Activated naive CD8-positive, alpha-beta T cell treated with anti-CD3 and anti-CD28 coated beads, Interleukin-2, amount 50 U/mL, for 16 hours (primary cell): Measurements from ENCODE around the gene C9.
"Not testable (repeated sequence)": the region's sequence is repeated elsewhere in the genome, so short reads cannot be mapped to it uniquely, and the experiment has no call there.

Experiments used
- DNase-seq: peaks from one replicate; pipeline ENCODE4 v3.0.0-alpha.2; 2020; ENCODE audit warnings: low read depth, low spot score

C9 gene

DNA sequence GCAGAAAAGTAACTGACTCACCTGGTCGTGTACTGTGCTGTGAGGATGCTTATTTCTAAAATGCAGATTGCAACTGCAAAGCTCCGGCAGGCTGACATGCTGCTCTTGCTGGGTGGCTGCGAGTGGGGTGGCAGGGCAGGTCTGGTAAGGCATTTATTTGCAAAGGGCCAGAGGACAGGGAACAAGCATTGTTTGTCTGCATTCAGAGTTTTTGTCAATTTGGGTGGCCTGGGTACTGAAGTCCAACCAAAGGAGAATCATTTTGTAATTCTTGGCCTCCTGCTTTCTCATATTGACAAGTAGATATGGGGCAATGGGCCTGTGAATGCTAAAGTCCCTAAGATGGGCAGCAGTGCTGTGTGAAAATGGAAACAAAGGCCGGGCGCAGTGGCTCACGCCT lies at the start of gene C9:
C9 (minus strand) TSS at position 129 of the 400 bp plus-strand sequence; CDS start at position 98, 31 bp downstream.
- no peak for DNase-seq

GRCh38 chr5:39413771-39414170 lies 49.5 kb upstream of the C9 start:
- no peak for DNase-seq

GRCh38 chr5:39412721-39413394 lies 48.6 kb upstream of the C9 start:
- no peak for DNase-seq

GRCh38 chr5:39411985-39412384 lies 47.7 kb upstream of the C9 start:
- DNase-seq, result no peak

GRCh38 chr5:39411061-39411460 lies 46.8 kb upstream of the C9 start:
- DNase-seq, result no peak

DNA sequence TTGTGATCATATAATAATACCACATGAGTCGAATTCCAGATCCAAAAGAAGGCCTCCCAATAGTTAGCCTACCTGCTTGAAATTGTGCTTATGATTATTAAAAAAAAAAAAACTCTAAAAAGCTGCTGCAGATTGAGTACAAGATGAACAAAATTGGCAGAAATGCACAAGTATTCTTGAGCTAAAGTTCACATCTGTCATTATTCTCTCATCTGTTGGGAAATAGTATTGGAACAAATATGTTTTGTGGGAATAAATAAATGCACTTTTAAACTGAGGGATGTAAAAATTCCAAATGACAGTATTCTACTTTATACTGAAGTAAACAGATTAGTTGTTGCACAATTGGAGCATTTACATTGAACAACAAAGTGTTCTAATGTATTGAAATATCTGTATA lies 44.7 kb upstream of the C9 start:
- no peak for DNase-seq

DNA sequence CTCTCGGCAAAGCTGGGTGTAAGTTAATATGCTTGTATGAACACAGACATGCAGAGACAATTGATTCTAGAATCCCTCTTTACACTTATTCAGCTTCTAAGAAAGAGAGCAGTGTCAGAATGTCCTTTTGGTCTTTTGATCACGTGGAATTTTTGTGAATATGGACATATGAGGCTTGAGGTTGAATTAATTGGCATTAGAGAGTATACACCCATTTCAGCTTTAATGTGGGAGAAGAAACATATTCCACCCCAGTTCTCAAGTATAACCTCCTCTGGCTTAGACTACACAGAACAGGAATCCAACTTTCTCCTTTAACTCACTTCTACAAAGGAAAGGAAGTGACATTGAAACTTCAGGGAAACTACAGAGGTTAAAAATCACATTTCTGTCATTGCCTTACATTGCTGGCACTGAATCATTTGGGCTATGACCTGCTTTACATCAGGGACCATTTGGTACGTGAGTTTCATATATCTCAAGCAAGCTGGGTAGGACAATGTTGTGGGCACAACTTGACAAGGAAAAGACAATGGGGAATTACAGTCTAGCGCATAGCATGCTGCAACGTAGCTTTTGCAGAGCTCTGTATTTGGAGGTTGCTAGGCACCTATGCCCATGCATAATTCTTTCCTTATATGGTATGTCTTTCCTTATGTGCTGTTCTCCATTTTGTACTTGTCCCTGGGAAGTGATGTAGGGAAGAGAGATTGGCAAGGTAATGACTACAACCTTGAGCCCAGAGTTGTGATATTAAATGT lies 41.0 kb upstream of the C9 start:
- DNase-seq, result no peak

DNA sequence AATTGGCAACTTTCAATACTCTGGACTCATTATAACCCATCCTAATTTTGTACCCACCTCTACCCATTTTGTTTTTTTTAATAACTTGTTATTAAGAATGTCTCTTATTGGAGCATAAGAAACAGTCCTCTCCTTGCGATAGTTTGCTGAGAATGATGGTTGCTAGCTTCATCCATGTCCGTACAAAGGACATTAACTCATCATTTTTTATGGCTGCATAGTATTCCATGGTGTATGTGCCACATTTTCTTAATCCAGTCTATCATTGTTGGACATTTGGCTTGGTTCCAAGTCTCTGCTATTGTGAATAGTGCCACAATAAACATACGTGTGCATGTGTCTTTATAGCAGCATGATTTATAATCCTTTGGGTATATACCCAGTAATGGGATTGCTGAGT lies 39.5 kb upstream of the C9 start:
- DNase-seq, result not testable (repeated sequence)

GRCh38 chr5:39402140-39402539 lies 37.8 kb upstream of the C9 start:
- not testable (repeated sequence) for DNase-seq

DNA sequence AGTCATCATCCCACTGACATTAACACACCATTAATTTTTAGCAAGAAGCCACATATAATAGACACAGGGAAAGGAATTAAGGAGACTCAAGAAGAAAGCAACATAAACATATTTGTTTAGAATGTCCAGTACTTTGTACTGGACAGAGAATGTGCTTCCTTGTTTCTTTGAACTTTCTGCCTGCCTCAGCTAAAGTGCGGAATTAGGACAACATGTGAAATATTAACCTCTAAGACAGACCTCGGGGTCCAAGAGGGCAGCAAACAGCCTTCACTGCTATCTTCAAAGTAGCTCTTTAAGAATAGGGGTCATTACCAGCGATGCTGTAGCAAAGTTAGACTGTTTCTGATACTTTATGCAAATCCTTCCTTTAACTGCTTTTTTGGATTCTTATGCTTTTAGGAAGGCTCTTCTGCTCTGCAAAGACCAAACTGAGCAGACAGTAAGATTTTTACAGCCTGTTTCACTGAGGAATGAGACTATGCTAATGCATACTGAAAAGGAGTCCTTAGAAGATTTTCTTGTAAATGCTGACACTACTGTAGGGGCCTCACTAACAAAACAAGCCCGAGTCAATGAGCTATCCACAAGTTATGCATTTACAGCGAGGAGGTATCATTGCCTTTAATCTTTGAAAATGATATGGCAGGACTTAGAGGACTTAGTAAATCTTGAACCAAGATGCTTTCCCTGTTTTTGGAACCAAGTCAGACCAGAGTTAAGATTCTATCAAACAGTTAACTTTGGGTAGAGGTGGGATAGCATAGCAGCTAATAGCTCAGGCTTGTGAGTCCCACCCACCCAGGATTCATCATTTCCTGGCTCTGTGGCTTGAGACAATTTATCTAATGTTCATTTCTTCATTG lies 36.7 kb upstream of the C9 start:
- DNase-seq, result no peak

- no peak for DNase-seq
Observed at GRCh38 chr5:39399135-39400036, 35.1 kb upstream of the C9 start.

DNA sequence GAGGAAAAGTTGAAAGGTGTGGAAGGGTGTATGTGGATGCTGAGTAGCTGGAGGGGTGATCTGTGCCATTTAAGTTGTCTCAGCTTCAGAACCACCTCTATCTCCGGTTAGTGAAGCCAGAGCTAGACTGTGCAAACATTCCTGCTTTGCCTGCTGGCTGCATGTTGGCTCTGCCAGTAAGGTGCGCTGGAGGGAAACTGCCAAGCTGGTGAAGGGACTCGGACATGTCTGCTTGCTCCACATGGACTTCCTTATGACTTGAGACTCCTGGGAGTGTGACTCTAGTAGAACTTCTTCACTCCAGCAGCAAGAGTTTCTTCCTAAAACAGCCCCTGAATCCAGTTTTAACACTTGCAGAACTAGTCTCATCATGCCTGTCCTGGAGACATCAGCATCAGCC lies 32.5 kb upstream of the C9 start:
- no peak for DNase-seq

GRCh38 chr5:39395521-39395920 lies 31.2 kb upstream of the C9 start:
- DNase-seq, result no peak

GRCh38 chr5:39394946-39395345 lies 30.7 kb upstream of the C9 start:
- DNase-seq, result no peak

- DNase-seq, result no peak
Observed at GRCh38 chr5:39390945-39391344, 26.6 kb upstream of the C9 start.

DNA sequence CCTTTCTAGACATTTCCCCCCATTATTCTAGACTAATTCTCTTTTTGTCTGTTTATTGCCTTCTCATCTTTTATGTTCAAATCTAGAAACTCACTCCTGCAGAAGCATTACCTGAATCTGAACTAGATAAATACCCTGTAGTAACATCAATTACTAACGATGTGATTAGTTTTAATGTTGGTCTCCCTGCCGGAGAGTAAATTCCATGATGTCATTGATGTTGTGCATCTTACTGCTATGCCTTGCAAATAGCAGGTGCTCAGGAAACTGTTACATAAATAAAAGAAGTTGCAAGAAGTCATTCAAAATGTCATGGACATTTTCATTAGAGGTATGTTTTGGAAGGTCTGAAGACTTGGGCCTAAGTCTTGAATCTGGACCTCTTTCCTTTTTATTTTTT lies 23.0 kb upstream of the C9 start:
- DNase-seq, result no peak

DNA sequence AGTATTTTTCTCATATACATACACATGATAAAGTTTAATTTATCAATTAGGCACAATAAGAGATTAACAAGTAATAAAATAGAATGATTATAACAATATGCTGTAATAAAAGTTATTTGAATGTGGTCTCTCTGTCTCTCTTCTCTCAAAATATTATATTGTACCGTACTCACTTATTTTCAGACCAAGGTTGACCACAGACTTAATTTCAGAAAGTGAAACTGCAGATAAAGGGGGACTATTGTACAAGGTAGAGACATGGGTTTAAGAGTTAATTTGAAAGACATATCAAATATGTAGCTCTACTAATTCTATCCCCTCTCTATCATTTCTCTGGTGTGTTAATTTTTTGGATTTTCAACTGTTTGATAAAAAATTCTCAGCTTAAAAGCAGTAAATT lies 20.0 kb upstream of the C9 start:
- no peak for DNase-seq

- no peak for DNase-seq
Observed at GRCh38 chr5:39381376-39381775, 17.1 kb upstream of the C9 start.

- DNase-seq, result no peak
Observed at GRCh38 chr5:39379693-39380092, 15.4 kb upstream of the C9 start.

DNA sequence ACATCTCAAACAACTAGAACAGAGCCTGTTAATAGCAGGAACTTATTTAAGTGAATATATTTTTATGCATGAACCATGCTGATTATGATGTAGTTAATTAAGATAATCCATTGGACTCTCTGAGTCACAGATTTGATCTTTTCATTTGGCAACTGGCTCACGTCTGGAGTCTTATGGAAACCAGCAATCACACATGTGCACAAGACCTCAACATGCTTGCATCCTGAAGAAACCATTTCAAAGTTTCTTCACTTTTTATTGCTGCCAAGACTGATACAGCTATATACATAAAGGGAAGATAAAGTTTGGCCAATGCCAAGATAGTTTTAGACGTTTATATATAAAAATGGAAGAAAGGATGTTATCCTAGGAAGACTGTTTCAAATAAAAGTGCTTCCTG lies 13.3 kb upstream of the C9 start:
- no peak for DNase-seq

DNA sequence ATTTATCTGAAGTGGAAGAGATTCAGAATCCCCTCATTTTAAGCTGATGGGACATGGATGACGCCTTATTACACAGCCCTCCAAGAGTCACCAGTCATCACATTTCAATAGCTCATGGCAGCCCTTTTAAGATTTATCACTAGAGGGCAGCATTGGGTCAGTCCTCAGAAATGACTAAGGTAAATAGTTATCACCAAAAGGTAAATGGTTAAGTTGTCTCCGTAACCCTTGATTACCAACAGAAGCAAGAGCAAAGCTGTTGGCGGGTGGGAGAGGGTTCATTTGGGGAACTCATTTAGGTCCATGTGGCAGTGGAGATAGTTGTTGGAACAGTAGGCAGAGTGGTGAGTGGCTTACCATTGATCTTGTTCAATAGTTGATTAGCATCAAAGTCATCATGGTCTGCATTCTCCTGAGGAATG lies 12.0 kb upstream of the C9 start:
- DNase-seq, result no peak
